GM18526 (cell line): ENCODE results near the gene MMP27.

Experiments used
- POLR2A ChIP-seq: IDR thresholded peaks from 3 replicates; pipeline ENCODE4 v1.6.1; 2011; ENCODE audit not compliant: insufficient read length; ENCODE audit errors: extremely low read depth

MMP27 gene, protein sequence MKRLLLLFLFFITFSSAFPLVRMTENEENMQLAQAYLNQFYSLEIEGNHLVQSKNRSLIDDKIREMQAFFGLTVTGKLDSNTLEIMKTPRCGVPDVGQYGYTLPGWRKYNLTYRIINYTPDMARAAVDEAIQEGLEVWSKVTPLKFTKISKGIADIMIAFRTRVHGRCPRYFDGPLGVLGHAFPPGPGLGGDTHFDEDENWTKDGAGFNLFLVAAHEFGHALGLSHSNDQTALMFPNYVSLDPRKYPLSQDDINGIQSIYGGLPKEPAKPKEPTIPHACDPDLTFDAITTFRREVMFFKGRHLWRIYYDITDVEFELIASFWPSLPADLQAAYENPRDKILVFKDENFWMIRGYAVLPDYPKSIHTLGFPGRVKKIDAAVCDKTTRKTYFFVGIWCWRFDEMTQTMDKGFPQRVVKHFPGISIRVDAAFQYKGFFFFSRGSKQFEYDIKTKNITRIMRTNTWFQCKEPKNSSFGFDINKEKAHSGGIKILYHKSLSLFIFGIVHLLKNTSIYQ

GRCh38 chr11:102705626-102706025, at the start of gene MMP27:
TSS of gene MMP27 (minus strand) at chr11:102705769. CDS start at chr11:102705714, 55 bp downstream.
- TF ChIP-seq POLR2A = no peak

DNA sequence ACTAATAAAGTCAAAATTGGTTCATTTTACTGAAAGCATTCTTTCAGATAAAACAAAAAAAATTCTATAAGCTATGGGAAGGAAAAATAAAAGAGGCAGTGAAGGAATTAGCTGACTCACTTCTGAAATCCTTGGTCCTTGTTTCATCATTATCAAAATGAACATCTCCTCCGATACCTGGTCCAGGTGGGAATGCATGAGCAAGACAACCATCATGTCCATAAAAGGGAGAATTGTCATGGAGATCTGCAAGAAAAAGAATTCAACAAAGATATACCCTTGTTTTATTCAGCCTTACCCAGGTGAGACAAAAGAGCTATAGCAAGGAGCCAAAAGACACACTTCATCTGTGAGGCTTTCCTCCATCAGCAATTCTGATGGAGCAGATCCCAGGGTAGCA, 47.7 kb upstream of the MMP27 start:
- TF ChIP-seq POLR2A = no peak

DNA sequence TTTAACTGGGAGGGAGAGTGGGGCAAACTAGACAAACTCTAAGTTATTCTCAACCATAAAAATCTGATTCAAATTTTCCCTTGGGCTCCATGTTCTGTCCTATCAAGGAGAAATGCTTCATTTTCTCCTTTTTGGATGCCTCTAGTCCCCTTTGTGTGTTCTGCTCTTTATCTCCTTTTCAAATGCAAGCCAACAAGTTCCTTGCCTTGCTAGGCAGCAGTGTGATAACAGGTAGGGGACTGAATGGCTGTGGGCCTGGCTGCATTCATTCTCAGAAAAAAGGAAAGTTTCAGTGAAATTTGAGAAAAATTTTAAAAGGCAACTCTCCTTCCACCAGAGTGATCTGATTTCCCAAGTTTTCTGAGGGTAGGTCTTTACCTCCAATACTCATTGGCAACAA, 46.1 kb upstream of the MMP27 start:
- TF ChIP-seq POLR2A = no peak

- no peak for TF ChIP-seq POLR2A
Observed at GRCh38 chr11:102749101-102749722, 43.6 kb upstream of the MMP27 start.

DNA sequence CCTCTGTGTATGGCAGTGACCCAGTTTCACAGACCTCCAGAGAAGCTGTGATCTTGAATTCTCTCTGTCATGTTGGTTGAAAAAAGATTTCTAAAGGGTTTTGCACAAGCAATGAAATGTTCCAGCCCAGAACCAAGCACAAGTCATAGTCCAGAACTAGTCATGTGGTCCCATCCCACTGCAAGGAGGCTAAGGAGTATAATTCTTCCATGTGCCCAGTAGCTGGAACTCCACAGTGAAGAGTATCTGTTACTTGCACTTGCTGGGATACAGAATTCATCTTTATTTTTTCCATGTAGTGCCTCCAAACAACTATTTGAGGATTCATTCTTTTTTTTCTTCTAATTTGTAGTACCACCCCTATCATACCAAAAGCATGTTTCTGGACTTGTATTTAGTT, 29.1 kb upstream of the MMP27 start:
- TF ChIP-seq POLR2A = no peak

- no peak for TF ChIP-seq POLR2A
Observed at GRCh38 chr11:102733232-102733875, 27.8 kb upstream of the MMP27 start.

DNA sequence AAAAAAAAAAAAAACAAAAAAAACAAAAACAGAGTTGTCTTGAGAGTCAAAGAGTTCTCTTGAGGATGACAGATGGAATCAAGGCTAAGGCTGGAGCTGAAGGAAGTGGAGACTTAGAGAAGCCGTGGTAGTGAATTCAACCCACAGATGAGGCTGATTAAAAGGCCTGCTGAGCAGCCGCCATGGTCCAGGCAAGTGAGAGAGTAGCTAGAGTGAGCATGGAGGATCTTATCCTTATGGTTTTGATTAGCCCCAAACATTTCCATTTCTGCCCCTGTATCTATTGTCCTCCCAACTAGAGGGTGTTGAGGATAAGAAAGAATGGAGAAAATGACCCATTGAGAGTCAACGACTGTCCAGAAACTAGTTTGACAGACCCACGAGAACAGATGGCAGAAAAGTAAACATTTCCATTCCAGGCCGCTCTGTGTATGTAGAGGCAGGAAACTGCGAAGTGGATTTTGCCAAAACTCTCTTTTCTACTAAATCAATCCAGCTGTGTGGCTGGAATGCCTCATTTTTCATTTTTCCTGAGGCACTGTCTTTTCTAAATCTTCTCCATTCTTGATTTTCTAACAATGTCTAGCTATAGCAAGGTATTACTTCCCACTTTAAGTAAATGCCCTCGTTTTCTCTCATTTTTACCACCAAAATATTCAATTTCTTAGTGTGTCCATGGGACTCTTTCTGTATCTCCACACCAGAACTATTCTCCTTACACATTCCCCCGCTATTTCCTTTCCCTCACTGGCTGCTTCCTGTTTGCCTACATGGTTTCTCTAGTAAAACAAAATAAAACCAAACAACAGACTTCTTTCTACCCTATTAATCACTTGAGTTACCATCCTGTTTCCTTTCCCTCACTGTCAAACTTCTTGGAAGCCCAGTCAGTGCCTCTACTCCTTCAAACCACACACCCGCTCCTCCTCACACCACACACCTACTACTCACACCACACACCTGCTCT, 24.6 kb upstream of the MMP27 start:
- no peak for TF ChIP-seq POLR2A

GRCh38 chr11:102727890-102728289, 22.3 kb upstream of the MMP27 start:
- no peak for TF ChIP-seq POLR2A

- no peak for TF ChIP-seq POLR2A
Observed at GRCh38 chr11:102724904-102725500, 19.4 kb upstream of the MMP27 start, which contains the start of gene MMP8. TSS of gene MMP8 (minus strand) at chr11:102724954. CDS start at chr11:102724855, 99 bp downstream.

- TF ChIP-seq POLR2A = no peak
Observed at GRCh38 chr11:102722821-102723220, 17.3 kb upstream of the MMP27 start.

- no peak for TF ChIP-seq POLR2A
Observed at GRCh38 chr11:102719620-102720277, 14.2 kb upstream of the MMP27 start.

- TF ChIP-seq POLR2A = no peak
Observed at GRCh38 chr11:102717280-102717679, 11.7 kb upstream of the MMP27 start.

- no peak for TF ChIP-seq POLR2A
Observed at GRCh38 chr11:102716527-102716926, 11.0 kb upstream of the MMP27 start.

DNA sequence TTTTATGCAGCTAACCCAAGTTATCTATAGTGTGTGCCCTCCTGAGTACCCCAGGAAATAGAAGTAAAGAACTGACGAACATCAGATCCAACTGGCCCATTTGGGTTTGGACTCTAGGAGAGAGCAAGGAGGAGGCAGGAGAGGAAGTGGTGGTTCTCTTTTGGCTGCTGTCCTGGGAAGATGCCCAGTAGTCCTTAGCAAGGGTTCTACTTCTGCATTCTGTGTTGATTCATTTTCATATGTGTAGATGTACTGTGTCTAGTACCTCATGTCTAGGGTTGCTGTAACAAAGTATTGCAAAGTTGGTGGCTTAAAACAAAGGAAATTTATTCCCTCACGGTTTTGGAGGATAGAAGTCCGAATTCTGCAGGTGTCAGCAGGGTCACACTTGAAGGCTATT, 6.6 kb upstream of the MMP27 start:
- no peak for TF ChIP-seq POLR2A
